Measurements from ENCODE around the gene FAM83B. TPM values are rescaled to one million over a fixed set of nuclear protein-coding genes. Genes with fewer than 3 reads are reported as not detected.
"Not testable (repeated sequence)": the region's sequence is repeated elsewhere in the genome, so short reads cannot be mapped to it uniquely, and the experiment has no call there.

Gene FAM83B
- polyA plus RNA-seq, 4 donors: 0.30 to 13.0 (median 8.9) TPM

- DNase-seq (ENCODE audit: low read depth in 4 of 4, low spot score in 3 of 4): no peak
Observed at GRCh38 chr6:54856129-54856528, 9.6 kb downstream of the FAM83B start.

GRCh38 chr6:54860132-54860531, 13.6 kb downstream of the FAM83B start:
- no peak for DNase-seq (ENCODE audit: low read depth in 4 of 4, low spot score in 3 of 4)

DNA sequence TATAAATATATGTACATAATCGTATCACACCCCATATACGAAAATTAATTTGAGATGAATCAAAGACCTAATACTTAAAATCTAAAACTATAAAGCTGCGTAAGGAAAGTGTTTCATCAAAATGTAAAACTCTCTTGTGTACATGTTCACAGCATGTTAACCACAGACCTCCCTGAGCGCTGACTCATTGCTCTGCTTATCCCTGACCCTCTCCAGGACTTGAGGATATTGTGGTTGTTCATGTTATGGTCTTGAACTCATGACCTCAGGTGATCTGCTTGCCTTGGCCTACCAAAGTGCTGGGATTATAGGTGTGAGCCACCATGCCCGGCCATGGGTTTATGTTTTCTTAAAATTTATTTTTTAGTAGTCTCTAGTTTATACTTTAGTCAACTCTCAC, 14.2 kb downstream of the FAM83B start:
- no peak for DNase-seq (ENCODE audit: low read depth in 4 of 4, low spot score in 3 of 4)

DNA sequence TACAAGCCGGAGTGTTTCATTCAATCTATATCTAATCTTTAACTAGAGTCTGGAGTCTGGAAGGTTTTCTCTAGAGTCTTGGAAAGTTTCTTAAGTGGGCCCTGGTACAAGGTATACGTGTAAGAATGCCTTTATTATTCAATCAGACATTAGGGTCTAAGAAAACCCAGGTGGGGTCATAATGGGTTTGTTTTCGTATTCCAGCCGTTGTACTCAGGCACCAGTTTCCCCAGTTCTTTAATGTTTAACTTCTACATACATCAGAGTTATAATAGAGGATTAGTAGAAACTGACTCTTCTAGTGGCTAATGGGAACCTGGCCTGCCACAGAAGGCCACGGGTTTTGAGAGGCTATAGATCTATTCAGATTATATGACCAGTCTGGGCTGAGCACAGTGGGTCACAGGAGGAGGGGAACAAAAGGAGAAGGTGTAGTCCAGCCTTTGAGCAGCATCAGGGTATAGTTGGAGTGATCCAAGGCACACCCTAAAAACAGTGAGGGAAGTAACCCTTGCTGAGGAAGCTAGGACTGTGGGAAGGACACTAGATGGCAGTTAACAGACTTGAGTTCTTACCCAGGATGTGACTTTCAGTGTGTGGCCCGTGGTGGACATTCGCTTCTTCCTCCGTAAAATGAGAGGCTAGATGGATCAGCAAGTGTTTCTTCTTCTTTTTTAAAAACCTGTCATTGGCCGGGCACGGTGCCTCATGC, 15.5 kb downstream of the FAM83B start:
- peak in 1 of 4 donors; percentile 24 for DNase-seq (ENCODE audit: low read depth in 4 of 4, low spot score in 3 of 4)

DNA sequence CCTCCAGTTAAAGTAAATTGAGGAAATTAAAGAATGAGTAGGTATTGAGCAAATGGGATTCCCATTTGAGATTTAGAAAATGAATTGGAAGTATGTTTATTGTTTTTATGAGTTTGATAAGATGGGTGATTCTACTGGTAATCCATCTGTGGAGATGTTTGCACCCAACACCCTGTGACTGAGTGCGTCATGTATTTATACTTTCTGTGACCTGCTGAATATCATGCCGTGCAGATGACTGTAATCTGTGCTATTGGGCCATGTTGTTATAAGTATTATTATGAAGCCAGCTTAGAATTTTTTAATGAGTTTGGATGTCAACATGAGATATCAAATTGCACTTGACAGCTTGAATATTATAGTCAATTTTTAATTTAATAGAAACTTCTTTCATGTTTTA, 17.7 kb downstream of the FAM83B start:
- no peak for DNase-seq (ENCODE audit: low read depth in 4 of 4, low spot score in 3 of 4)

DNA sequence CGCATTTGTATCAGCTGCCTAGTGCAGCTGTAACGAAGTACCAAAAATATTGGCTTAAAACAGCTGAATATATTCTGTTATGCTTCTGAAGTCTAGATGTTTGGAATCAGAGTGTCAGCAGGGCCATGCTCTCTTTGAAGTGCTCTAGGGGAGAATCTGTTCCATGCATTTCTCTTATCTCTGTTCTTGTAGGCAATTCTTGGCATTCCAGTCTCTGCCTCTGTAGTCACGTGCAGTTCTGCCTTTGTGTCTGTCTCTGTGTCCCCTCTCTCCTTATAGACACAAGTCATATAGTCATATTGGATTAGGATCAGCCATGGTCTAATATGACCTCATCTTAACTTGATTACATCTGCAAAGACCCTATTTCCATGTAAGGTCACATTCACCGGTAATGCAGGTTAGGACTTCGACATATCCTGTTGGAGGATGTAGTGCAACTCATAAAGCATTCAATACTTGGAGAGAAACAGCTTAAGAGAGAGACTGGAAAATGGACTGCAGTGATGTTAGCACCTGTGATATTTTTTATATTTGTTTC, 18.6 kb downstream of the FAM83B start:
- DNase-seq (ENCODE audit: low read depth in 4 of 4, low spot score in 3 of 4): no peak

GRCh38 chr6:54868556-54868955, 22.0 kb downstream of the FAM83B start:
- DNase-seq (ENCODE audit: low read depth in 4 of 4, low spot score in 3 of 4): no peak

DNA sequence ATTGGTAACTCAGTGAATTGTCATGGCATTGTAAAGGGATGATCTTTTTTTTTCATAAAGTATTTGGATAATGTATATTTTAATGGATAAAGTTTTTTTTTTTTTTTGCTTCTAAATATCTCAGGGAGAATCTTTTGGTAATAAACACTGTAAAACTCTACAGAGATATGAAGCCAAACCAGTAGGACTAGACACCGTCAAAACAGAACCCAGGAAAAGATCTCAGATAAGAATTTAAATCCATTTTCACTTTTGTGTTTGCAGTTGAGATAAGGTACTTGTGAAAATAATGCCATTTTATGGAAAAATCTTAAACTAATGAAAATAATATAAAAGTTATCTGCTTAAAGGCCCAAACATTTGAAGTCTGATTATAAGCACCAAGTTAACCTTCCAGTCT, 27.0 kb downstream of the FAM83B start:
- no peak for DNase-seq (ENCODE audit: low read depth in 4 of 4, low spot score in 3 of 4)

- no peak for DNase-seq (ENCODE audit: low read depth in 4 of 4, low spot score in 3 of 4)
Observed at GRCh38 chr6:54874349-54875048, 27.9 kb downstream of the FAM83B start.

DNA sequence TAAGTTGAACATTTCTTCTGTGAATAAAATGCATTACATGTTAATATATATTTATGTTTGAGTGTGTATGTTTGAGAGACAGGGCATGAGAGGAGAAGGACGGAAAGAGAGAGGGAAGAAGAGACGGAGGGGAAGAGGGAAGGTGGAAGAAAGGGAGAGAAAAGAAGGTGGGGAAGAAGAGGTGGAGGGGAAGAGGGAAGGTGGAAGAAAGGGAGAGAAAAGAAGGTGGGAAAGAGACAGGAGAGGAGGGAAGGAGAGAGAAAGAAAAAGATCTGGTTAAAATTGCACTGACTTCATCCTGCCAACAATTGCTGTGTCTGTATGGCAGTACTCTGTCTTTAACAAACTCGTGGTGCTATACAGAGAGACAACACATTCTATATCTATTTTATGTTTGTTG, 29.0 kb downstream of the FAM83B start:
- no peak for DNase-seq (ENCODE audit: low read depth in 4 of 4, low spot score in 3 of 4)

DNA sequence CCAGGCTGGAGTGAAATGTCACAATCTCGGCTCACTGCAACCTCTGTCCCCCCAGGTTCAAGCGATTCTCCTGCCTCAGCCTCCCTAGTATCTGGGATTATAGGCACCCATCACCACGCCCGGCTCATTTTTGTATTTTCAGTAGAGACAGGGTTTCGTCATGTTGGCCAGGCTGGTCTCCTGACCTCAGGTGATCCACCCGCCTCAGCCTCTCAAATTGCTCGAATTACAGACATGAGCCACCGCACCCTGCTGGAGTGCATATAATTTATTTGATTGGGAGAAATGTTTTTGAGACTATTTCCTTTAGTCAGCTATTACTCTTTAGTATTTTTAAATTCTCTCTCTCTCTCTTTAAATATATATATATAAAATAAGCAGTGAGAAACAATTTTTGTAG, 29.8 kb downstream of the FAM83B start:
- DNase-seq (ENCODE audit: low read depth in 4 of 4, low spot score in 3 of 4): no peak

DNA sequence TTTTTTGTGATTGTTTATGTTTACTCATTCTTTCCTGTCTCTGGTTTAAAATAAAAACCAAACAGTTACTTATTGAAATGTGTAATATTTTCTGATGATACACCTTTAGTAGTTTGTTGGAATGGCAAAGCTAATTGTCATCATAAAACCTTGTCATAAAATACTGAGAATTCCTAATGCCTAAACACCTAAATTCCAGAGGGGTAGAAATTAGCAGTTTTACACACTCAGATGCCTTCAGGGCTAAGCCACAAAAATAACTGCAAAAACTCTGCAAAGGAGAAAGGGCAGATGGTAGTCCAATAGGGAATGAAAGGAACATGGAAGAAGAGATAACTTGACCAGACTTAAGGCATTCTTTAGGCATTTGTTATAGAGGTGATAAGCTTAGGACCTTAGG, 30.3 kb downstream of the FAM83B start:
- no peak for DNase-seq (ENCODE audit: low read depth in 4 of 4, low spot score in 3 of 4)

DNA sequence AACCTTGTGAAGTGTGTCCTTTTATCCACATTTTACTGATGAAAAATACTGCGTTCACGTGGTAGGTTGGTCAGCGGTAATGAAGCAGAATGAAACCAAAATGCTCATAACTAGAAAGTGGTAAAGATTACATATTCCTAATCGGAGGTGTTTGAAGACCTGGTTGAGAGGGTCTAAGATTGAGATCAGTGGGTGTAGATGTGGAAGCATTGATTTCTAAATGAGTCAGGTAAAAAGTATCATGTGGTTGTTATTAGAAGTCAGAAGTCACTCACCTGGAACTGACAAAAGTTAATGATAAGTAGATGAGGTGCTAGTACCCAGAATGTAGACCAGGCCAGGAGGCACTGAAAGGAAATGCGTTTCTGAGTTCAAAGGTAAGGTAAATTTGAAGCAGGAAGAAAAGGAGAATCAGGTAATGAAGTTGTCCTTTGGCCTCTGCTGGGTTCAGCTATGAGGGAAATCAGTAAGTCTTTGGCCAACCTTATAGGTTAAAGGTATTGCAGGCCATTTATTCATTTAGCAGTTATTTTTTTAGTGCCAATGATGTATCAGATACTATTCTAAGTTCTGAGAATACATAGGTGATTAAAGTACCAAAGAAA, 31.2 kb downstream of the FAM83B start:
- DNase-seq (ENCODE audit: low read depth in 4 of 4, low spot score in 3 of 4): no peak

DNA sequence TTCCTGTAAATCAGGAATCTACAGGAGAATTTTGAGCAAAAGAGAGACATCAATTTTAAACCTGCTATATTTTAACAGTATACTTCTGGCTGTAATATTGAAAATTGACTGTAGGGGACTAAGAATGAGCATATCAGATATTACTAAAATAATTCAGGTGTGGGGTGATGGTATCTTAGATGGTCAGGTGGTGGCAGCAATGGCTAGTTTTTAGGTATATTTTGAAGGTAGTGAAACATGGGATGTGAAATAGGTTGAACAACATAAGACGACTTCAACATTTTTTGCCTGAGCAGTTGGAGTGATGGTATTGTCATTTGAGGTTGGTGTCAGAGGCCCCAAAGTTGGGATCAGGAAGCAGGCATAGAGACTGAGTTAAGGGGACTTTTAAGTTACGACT, 32.1 kb downstream of the FAM83B start:
- DNase-seq (ENCODE audit: low read depth in 4 of 4, low spot score in 3 of 4): no peak

- no peak for DNase-seq (ENCODE audit: low read depth in 4 of 4, low spot score in 3 of 4)
Observed at GRCh38 chr6:54879188-54879985, 32.8 kb downstream of the FAM83B start.

DNA sequence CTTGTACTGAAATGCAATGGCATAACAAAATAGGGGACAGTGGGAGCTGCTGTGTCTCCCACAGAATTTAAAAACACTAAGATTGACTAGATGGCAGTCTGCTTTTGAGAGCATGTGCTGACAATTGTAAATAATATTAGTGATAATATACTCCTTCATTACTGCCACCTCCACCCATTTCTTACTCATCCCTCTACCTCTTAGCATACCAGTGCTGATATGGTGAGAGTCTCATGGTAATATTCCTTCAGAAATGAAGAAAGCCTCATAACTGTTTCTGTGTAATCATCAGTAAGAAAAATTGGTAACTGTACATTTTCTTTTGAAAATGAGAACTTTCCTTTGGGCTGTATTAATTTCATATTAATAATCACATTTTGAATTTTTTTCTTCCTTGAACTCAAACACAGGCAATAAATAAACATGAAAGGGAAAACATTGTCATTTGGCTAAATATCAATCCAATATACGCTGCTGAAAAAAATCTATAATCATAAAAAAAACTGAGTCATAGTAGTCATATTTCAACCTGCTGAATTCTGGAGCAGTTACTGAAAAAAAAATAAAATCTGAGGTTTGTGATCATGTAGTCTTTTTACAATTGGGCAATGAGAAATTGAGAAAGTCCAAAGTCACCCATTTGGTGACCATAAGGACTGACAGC, 34.6 kb downstream of the FAM83B start:
- no peak for DNase-seq (ENCODE audit: low read depth in 4 of 4, low spot score in 3 of 4)

GRCh38 chr6:54881891-54882290, 35.3 kb downstream of the FAM83B start:
- DNase-seq (ENCODE audit: low read depth in 4 of 4, low spot score in 3 of 4): not testable (repeated sequence)

DNA sequence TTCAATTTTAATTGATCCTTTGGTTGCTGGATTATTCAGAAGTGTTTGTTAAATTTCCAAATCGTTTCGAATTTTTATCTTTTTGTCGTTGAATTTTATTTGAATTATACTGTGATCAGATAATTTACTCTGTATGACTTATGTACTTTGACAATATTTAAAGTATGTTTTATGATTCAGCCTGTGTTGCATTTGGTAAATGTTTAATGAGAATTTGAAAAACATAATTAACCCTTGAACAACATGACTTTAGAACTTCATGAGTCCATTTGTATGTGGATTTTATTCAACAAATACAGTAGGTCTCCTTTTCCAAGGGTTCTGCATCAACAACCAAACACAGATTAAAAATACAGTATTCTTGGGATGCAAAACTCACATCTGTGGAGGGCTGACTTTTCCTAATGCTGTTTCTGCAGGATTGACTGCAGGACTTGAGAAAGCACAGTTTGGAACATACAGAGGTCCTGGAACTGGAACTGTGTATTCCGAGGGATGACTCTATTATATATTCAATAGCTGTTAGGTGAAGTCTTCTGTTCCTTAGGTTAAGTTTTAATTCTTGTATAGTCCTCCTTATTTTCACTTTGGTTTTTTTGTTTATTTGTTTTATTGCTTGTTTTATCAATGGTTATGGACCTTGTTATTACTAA, 40.5 kb downstream of the FAM83B start:
- DNase-seq (ENCODE audit: low read depth in 4 of 4, low spot score in 3 of 4): no peak

GRCh38 chr6:54891536-54891935, 45.0 kb downstream of the FAM83B start:
- DNase-seq (ENCODE audit: low read depth in 4 of 4, low spot score in 3 of 4): no peak

GRCh38 chr6:54892831-54893230, 46.3 kb downstream of the FAM83B start:
- no peak for DNase-seq (ENCODE audit: low read depth in 4 of 4, low spot score in 3 of 4)

Data from left renal pelvis (tissue), 4 donors.